CD8-positive, alpha-beta memory T cell (primary cell): Measurements from ENCODE around the gene COA1. TPM values are rescaled to one million over a fixed set of nuclear protein-coding genes. Genes with fewer than 3 reads are reported as not detected.
A peak's percentile ranks its signal among the peaks of the same experiment; 100 is the strongest.
"Not testable (repeated sequence)": the region's sequence is repeated elsewhere in the genome, so short reads cannot be mapped to it uniquely, and the experiment has no call there.

Source experiments
- CTCF ChIA-PET: fragments of 350-600 bp; sonication (Branson Sonifier 250); formaldehyde crosslinking; loops from one replicate; lab custom pipeline; 2021; ENCODE audit warnings: antibody characterized with exemption; lab: Charles Lee
- POLR2A ChIA-PET: fragments of 350-600 bp; sonication (Branson Sonifier 250); formaldehyde crosslinking; loops from one replicate; lab custom pipeline; 2021; ENCODE audit warnings: antibody characterized with exemption; lab: Charles Lee
- DNase-seq, 5 donors: peaks; one replicate each; pipeline versions ENCODE4 v3.0.0 to v3.0.0-alpha.2; 2020 to 2022; ENCODE audit warnings: mixed read lengths in 1 of 5
- H3K27ac ChIP-seq: one replicate; pipeline ENCODE4 v1.7.0; 2013; ENCODE audit warnings: low read depth, mild to moderate bottlenecking, low read length, moderate library complexity
- H3K27me3 ChIP-seq: 2 replicates; pipeline ENCODE4 v1.7.0; 2013; ENCODE audit warnings: low read length, mild to moderate bottlenecking; ENCODE audit not compliant: insufficient read depth, poor library complexity, severe bottlenecking
- H3K36me3 ChIP-seq: 2 replicates; pipeline ENCODE4 v1.7.0; 2013; ENCODE audit warnings: mild to moderate bottlenecking, low read length, moderate library complexity; ENCODE audit not compliant: insufficient read depth
- H3K4me1 ChIP-seq: 2 replicates; pipeline ENCODE4 v1.7.0; 2013; ENCODE audit warnings: mild to moderate bottlenecking, low read length, moderate library complexity; ENCODE audit not compliant: insufficient read depth
- H3K4me3 ChIP-seq: 2 replicates; pipeline ENCODE4 v1.7.0; 2013; ENCODE audit warnings: mild to moderate bottlenecking, low read length
- H3K9me3 ChIP-seq: 2 replicates; pipeline ENCODE4 v1.7.0; 2013; ENCODE audit warnings: mild to moderate bottlenecking, low read length
- H3K27ac Mint-ChIP-seq, 8 donors: one replicate each; pipeline ENCODE4 v1.8.0; 2020 to 2021; ENCODE audit warnings: mixed read lengths in 8 of 8, mild to moderate bottlenecking in 6 of 8, inconsistent platforms in 3 of 8, moderate library complexity in 3 of 8
- H3K27me3 Mint-ChIP-seq, 2 donors: one replicate each; pipeline ENCODE4 v1.8.0; 2020 to 2021; ENCODE audit warnings: mixed read lengths in 2 of 2, mild to moderate bottlenecking in 1 of 2, moderate library complexity in 1 of 2
- H3K36me3 Mint-ChIP-seq, 3 donors: one replicate each; pipeline ENCODE4 v1.8.0; 2020 to 2021; ENCODE audit warnings: mixed read lengths in 3 of 3, inconsistent platforms in 1 of 3, mild to moderate bottlenecking in 1 of 3
- H3K4me1 Mint-ChIP-seq, 3 donors: one replicate each; pipeline ENCODE4 v1.8.0; 2020 to 2021; ENCODE audit warnings: mixed read lengths in 3 of 3, inconsistent platforms in 1 of 3, mild to moderate bottlenecking in 1 of 3
- H3K4me3 Mint-ChIP-seq, 7 donors: one replicate each; pipeline ENCODE4 v1.8.0; 2020 to 2021; ENCODE audit warnings: mixed read lengths in 7 of 7, mild to moderate bottlenecking in 6 of 7, moderate library complexity in 4 of 7, inconsistent platforms in 2 of 7
- H3K9me3 Mint-ChIP-seq, 5 donors: one replicate each; pipeline ENCODE4 v1.8.0; 2020 to 2022; ENCODE audit warnings: mixed read lengths in 5 of 5, mild to moderate bottlenecking in 3 of 5, moderate library complexity in 2 of 5, inconsistent platforms in 1 of 5
- polyA plus RNA-seq: library from polyadenylated mRNA; unstranded; fragments of 300-500 nt; fragmentation: Illumina TruSeq; gene quantifications from one replicate; pipeline ENCODE4 v1.2.3, GENCODE V29; 2021
- total RNA-seq, 2 experiments: library from RNA; stranded (reverse); gene quantifications; one replicate each; pipeline ENCODE4 v1.2.3, GENCODE V29; 2021

The COA1 gene
- total and polyA plus RNA-seq, 3 experiments from 2014 or later: 68.9 to 81.6 (median 75.9) TPM

DNA sequence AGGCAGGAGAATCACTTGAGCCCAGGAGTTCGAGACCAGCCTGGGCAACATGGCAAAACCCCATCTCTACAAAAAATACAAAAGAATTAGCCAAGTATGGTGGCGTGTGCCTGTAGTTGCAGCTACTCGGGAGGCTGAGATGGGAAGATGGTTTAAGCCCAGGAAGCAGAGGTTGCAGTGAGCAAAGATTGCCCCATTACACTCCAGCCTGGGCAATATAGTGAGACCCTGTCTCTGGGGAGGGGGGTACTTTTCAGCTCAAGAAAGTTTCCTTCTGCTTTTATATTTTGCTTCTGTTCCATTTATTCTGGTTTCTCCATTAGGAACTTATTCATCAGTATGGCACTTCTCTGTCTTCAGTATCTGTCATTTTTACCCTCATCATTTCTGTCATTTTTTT lies 48.6 kb downstream of the COA1 start:
- Histone ChIP-seq H3K4me3 (no peak overlapping the region), H3K36me3 (no peaks in the 10 kb centered on the region), H3K27ac (no peak overlapping the region), H3K4me1 (peaks cover 52% of the 10 kb centered on the region), H3K27me3 (no peaks in the 10 kb centered on the region), H3K9me3 (no peaks in the 10 kb centered on the region)
- Mint-ChIP-seq H3K27me3 (no peaks in the 10 kb centered on the region), H3K9me3 (no peaks in the 10 kb centered on the region), H3K27ac (peak overlapping the region in 6 of 8 donors; percentile 26 to 83 (median 66)), H3K36me3 (peaks cover 0 to 2% (median 0%) of the 10 kb centered on the region in 3 donors), H3K4me1 (peaks cover 69 to 95% (median 88%) of the 10 kb centered on the region in 3 donors), H3K4me3 (no peak overlapping the region)
- POLR2A ChIA-PET: no interaction called here
- no peak for DNase-seq
- CTCF ChIA-PET: interaction anchor here (0.9 to 1.4 kb wide), 3 partner anchors 31 to 98 kb away, joined by 3 to 6 read pairs (median 3); partner anchors contain the start of gene STK17A

GRCh38 chr7:43679210-43680068 lies 49.9 kb downstream of the COA1 start:
- ChIA-PET CTCF (interaction anchor here (0.9 to 1.4 kb wide), 3 partner anchors 15 to 97 kb away, joined by 3 to 7 read pairs (median 6); partner anchors contain the start of gene STK17A), POLR2A (interaction anchor here (0.6 to 0.7 kb wide), 4 partner anchors 24 to 64 kb away, joined by 3 to 8 read pairs (median 4); no protein-coding TSS in a partner anchor)
- no peak overlapping the region for H3K4me3 ChIP-seq
- peak overlapping the region; percentile 43 to 95 (median 76) for H3K27ac Mint-ChIP-seq
- peaks cover 41% of the 10 kb centered on the region for H3K4me1 ChIP-seq
- H3K27me3 Mint-ChIP-seq: no peaks in the 10 kb centered on the region
- no peaks in the 10 kb centered on the region for H3K27me3 ChIP-seq
- H3K9me3 ChIP-seq: no peaks in the 10 kb centered on the region
- H3K4me1 Mint-ChIP-seq: peaks cover 66 to 91% (median 83%) of the 10 kb centered on the region in 3 donors
- H3K36me3 ChIP-seq: no peaks in the 10 kb centered on the region
- no peak for DNase-seq
- H3K9me3 Mint-ChIP-seq: peaks cover 0 to 2% (median 0%) of the 10 kb centered on the region in 5 donors
- peak overlapping the region in 6 of 7 donors; percentile 1 to 76 (median 16) for H3K4me3 Mint-ChIP-seq
- H3K27ac ChIP-seq: no peak overlapping the region
- peaks cover 0 to 6% (median 2%) of the 10 kb centered on the region in 3 donors for H3K36me3 Mint-ChIP-seq

- Histone ChIP-seq H3K9me3 (no peaks in the 10 kb centered on the region), H3K27me3 (no peaks in the 10 kb centered on the region), H3K4me3 (no peak overlapping the region), H3K36me3 (no peaks in the 10 kb centered on the region), H3K27ac (no peak overlapping the region), H3K4me1 (peaks cover 41% of the 10 kb centered on the region)
- Mint-ChIP-seq H3K4me3 (peak overlapping the region in 6 of 7 donors; percentile 23 to 73 (median 58)), H3K4me1 (peaks cover 66 to 93% (median 83%) of the 10 kb centered on the region in 3 donors), H3K27me3 (no peaks in the 10 kb centered on the region), H3K9me3 (peaks cover 0 to 4% (median 0%) of the 10 kb centered on the region in 5 donors), H3K36me3 (peaks cover 0 to 9% (median 2%) of the 10 kb centered on the region in 3 donors), H3K27ac (peak overlapping the region; percentile 55 to 95 (median 74))
- ChIA-PET POLR2A (interaction anchor here (0.7 kb wide), 1 partner anchor 80 kb away, joined by 9 read pairs; no protein-coding TSS in a partner anchor), CTCF (interaction anchor here (1.1 to 2.4 kb wide), 2 partner anchors 95 to 96 kb away, joined by 7 to 12 read pairs; partner anchors contain the start of gene STK17A)
- no peak for DNase-seq
Observed at GRCh38 chr7:43678315-43678714, 51.0 kb downstream of the COA1 start.

- Histone ChIP-seq H3K36me3 (no peaks in the 10 kb centered on the region), H3K4me1 (peaks cover 41% of the 10 kb centered on the region), H3K27ac (no peak overlapping the region), H3K27me3 (no peaks in the 10 kb centered on the region), H3K9me3 (no peaks in the 10 kb centered on the region), H3K4me3 (no peak overlapping the region)
- CTCF ChIA-PET: interaction anchor here (2.4 kb wide), 1 partner anchor 95 kb away, joined by 12 read pairs; the partner anchor contains the start of gene STK17A
- Mint-ChIP-seq H3K36me3 (peaks cover 0 to 13% (median 4%) of the 10 kb centered on the region in 3 donors), H3K27ac (peak overlapping the region; percentile 55 to 95 (median 74)), H3K4me1 (peaks cover 68 to 94% (median 83%) of the 10 kb centered on the region in 3 donors), H3K27me3 (no peaks in the 10 kb centered on the region), H3K4me3 (peak overlapping the region in 5 of 7 donors; percentile 23 to 68 (median 48)), H3K9me3 (peaks cover 0 to 4% (median 2%) of the 10 kb centered on the region in 5 donors)
- POLR2A ChIA-PET: interaction anchor here (0.7 kb wide), 1 partner anchor 79 kb away, joined by 9 read pairs; no protein-coding TSS in a partner anchor
- DNase-seq: no peak
Observed at GRCh38 chr7:43677864-43678263, 51.5 kb downstream of the COA1 start.

DNA sequence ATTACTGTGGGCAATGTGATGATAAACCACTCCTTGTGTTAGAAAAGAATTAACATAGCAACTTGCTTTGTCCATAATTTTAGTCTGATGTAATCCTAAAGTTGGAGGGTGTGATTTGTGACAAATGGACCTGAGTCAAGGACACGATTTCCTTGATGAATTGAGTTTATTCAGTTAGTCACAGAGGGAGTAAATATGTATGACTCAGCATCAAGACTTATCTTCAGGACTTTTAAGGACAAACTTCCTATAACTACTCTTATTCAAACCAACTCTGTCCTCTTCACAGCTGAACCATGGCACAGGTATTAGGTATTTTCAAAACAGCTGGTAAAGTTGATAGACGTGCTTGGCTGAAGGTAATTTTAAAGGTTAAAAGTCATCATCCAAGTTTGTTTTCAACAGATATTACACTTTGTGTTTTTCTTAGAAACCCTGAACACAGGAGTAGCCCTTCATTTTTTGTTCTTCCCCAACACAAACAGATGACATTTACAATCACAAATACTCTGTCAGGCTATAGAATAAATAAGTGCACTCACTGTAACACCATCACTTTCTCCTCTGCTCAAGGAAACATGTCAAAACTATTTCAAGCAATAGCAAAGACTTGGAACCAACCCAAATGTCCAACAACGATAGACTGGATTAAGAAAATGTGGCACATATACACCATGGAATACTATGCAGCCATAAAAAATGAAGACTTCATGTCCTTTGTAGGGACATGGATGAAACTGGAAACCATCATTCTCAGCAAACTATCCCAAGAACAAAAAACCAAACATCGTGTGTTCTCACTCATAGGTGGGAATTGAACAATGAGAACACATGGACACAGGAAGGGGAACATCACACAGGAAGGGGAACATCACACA lies 54.5 kb downstream of the COA1 start:
- Mint-ChIP-seq H3K4me1 (peaks cover 69 to 93% (median 84%) of the 10 kb centered on the region in 3 donors), H3K27me3 (peaks cover 0 to 2% of the 10 kb centered on the region in 2 donors), H3K9me3 (peaks cover 0 to 7% (median 4%) of the 10 kb centered on the region in 5 donors), H3K27ac (peak overlapping the region in 2 of 8 donors; percentile 12 to 19), H3K4me3 (no peak overlapping the region), H3K36me3 (peaks cover 9 to 30% (median 13%) of the 10 kb centered on the region in 3 donors)
- Histone ChIP-seq H3K4me3 (no peak overlapping the region), H3K27me3 (no peaks in the 10 kb centered on the region), H3K36me3 (no peaks in the 10 kb centered on the region), H3K9me3 (no peaks in the 10 kb centered on the region), H3K4me1 (peaks cover 40% of the 10 kb centered on the region), H3K27ac (no peak overlapping the region)
- CTCF ChIA-PET: interaction anchor here (1.0 to 1.5 kb wide), 4 partner anchors 24 to 92 kb away, joined by 3 to 4 read pairs (median 3); partner anchors contain the start of gene STK17A
- no peak for DNase-seq
- POLR2A ChIA-PET: no interaction called here

DNA sequence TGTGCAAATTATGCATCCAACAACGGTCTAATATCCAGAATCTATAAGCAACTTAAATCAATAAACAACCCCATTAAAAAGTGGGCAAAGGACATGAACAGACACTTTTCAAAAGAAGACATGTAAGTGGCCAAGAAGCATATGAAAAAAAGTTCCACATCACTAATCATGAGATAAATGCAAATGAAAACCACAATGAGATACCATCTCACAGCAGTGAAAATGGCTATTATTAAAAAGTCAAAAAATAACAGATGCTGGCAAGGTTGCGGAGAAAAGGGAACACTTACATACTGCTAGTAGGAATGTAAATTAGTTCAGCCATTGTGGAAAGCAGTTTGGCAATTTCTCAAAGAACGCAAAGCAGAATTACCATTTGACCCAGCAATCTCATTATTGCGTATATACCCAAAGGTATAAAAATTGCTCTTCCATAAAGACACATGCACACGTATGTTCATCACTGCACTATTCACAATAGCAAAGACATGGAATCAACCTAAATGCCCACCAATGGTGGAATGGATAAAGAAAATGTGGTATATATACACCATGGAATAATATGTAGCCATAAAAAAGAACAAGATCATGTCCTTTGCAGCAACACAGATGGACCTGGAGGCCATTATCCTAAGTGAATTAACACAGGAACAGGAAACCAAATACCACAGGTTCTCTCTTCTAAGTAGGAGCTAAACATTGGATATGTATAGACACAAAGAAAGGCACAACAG lies 55.9 kb downstream of the COA1 start:
- POLR2A ChIA-PET, H3K36me3 ChIP-seq, H3K27me3 Mint-ChIP-seq, H3K27me3 ChIP-seq, H3K9me3 ChIP-seq, H3K4me3 Mint-ChIP-seq, H3K9me3 Mint-ChIP-seq, H3K4me3 ChIP-seq, H3K27ac Mint-ChIP-seq, DNase-seq, H3K27ac ChIP-seq: not testable (repeated sequence)
- Mint-ChIP-seq H3K4me1 (peaks cover 69 to 95% (median 84%) of the 10 kb centered on the region in 3 donors), H3K36me3 (peaks cover 11 to 33% (median 13%) of the 10 kb centered on the region in 3 donors)
- H3K4me1 ChIP-seq: peaks cover 37% of the 10 kb centered on the region
- CTCF ChIA-PET: interaction anchor here (1.0 to 1.5 kb wide), 4 partner anchors 24 to 91 kb away, joined by 3 to 4 read pairs (median 3); partner anchors contain the start of gene STK17A
